Small intestine (tissue), 7 donors: ENCODE data around the gene PDGFC. TPM values are rescaled to one million over a fixed set of nuclear protein-coding genes. Genes with fewer than 3 reads are reported as not detected.
A peak's percentile ranks its signal among the peaks of the same experiment; 100 is the strongest.

ENCODE experiments used
- DNase-seq, 2 donors: peaks; one replicate each; pipeline versions ENCODE4 v3.0.0 to v3.0.0-alpha.2; 2013
- FAIRE-seq: peaks from 2 replicates; lab custom pipeline; 2012; peaks lifted over from hg19 to GRCh38; lab: Jason Lieb, UNC
- H3K27ac ChIP-seq, 3 donors: one replicate each; pipeline ENCODE4 v1.5.1; 2013; ENCODE audit warnings: low read length in 2 of 3, mild to moderate bottlenecking in 2 of 3, control low read depth in 1 of 3, inconsistent platforms in 1 of 3, low read depth in 1 of 3, moderate library complexity in 1 of 3
- H3K27me3 ChIP-seq, 3 donors: one replicate each; pipeline ENCODE4 v1.6.1; 2013; ENCODE audit warnings: low read length in 3 of 3, inconsistent platforms in 1 of 3; ENCODE audit not compliant: control insufficient read depth in 3 of 3, insufficient read depth in 3 of 3
- H3K36me3 ChIP-seq, 3 donors: one replicate each; pipeline ENCODE4 v1.6.1; 2013; ENCODE audit warnings: low read length in 3 of 3, inconsistent platforms in 1 of 3, low read depth in 1 of 3, mild to moderate bottlenecking in 1 of 3, moderate library complexity in 1 of 3; ENCODE audit not compliant: control insufficient read depth in 3 of 3, insufficient read depth in 2 of 3
- H3K4me1 ChIP-seq, 3 donors: one replicate each; pipeline ENCODE4 v1.6.1; 2013; ENCODE audit warnings: low read length in 2 of 3, inconsistent platforms in 1 of 3, low read depth in 1 of 3, mild to moderate bottlenecking in 1 of 3, moderate library complexity in 1 of 3; ENCODE audit not compliant: control insufficient read depth in 3 of 3, insufficient read depth in 2 of 3
- H3K4me3 ChIP-seq, 3 donors: one replicate each; pipeline ENCODE4 v1.5.1; 2013; ENCODE audit warnings: low read length in 3 of 3, control low read depth in 1 of 3, inconsistent platforms in 1 of 3, low read depth in 1 of 3, mild to moderate bottlenecking in 1 of 3, moderate library complexity in 1 of 3
- H3K9me3 ChIP-seq, 2 donors: one replicate each; pipeline ENCODE4 v1.6.1; 2013; ENCODE audit warnings: low read depth in 1 of 2, low read length in 1 of 2; ENCODE audit not compliant: control insufficient read depth in 2 of 2, insufficient read depth in 1 of 2
- WGBS, 3 donors: extraction: QIAGEN DNeasy Blood & Tissue Kit; methylation state at CpG; one replicate each; pipeline ENCODE4 v1.1.7; 2013; 5-methylcytosine and 5-hydroxymethylcytosine counted together
- polyA plus RNA-seq, 4 donors: library from polyadenylated mRNA; stranded (reverse) in 3 of 4; unstranded in 1 of 4; fragments of 200-250 nt in 3 of 4; fragments of 120-200 nt in 1 of 4; gene quantifications; one replicate each; pipeline versions ENCODE4 v1.2.1 to v1.2.3, GENCODE V29; 2013
- donor health status: healthy with polysubstance abuse.
- donor health status: control.
- donor health status: control.
- donor health status: Bipolar disorder and iron deficiency.
- donor health status: healthy.

The PDGFC gene
- polyA plus RNA-seq, 4 donors = 2.4 to 22.2 (median 3.2) TPM

GRCh38 chr4:156738766-156739165 lies 232.8 kb downstream of the PDGFC start:
- no peak for DNase-seq
- Histone ChIP-seq H3K27me3 (no peaks in the 10 kb centered on the region), H3K9me3 (peaks cover 0 to 2% of the 10 kb centered on the region in 2 donors), H3K4me3 (no peak overlapping the region), H3K27ac (no peak overlapping the region), H3K4me1 (no peaks in the 10 kb centered on the region), H3K36me3 (no peaks in the 10 kb centered on the region)
- WGBS, 3 donors = 82 to 91% (median 83%) methylated on average over 2 of the region's 2 CpGs
- no peak for FAIRE-seq

- no peaks in the 10 kb centered on the region for H3K4me1 ChIP-seq
- H3K36me3 ChIP-seq = no peaks in the 10 kb centered on the region
- no peak overlapping the region for H3K27ac ChIP-seq
- H3K27me3 ChIP-seq = no peaks in the 10 kb centered on the region
- DNase-seq (no peak), FAIRE-seq (no peak)
- WGBS, 3 donors = 57 to 71% (median 66%) methylated on average over 7 of the region's 7 CpGs
- no peak overlapping the region for H3K4me3 ChIP-seq
- peaks cover 0 to 13% of the 10 kb centered on the region in 2 donors for H3K9me3 ChIP-seq
Measured at GRCh38 chr4:156734965-156735895, 236.4 kb downstream of the PDGFC start.

- Histone ChIP-seq H3K27ac (no peak overlapping the region), H3K36me3 (no peaks in the 10 kb centered on the region), H3K9me3 (peaks cover 0 to 13% of the 10 kb centered on the region in 2 donors), H3K4me1 (no peaks in the 10 kb centered on the region), H3K27me3 (no peaks in the 10 kb centered on the region), H3K4me3 (no peak overlapping the region)
- FAIRE-seq = no peak
- 86 to 94% (median 92%) methylated on average over 1 of the region's 1 CpG for WGBS, 3 donors
- no peak for DNase-seq
Measured at GRCh38 chr4:156733582-156733981, 238.0 kb downstream of the PDGFC start.

GRCh38 chr4:156732634-156733033 lies 239.0 kb downstream of the PDGFC start:
- no peak for DNase-seq
- no peak for FAIRE-seq
- 89 to 92% (median 92%) methylated on average over 6 of the region's 6 CpGs for WGBS, 3 donors
- Histone ChIP-seq H3K36me3 (no peaks in the 10 kb centered on the region), H3K27me3 (no peaks in the 10 kb centered on the region), H3K4me3 (no peak overlapping the region), H3K4me1 (no peaks in the 10 kb centered on the region), H3K9me3 (peaks cover 0 to 10% of the 10 kb centered on the region in 2 donors), H3K27ac (no peak overlapping the region)

GRCh38 chr4:156729416-156729815 lies 242.2 kb downstream of the PDGFC start:
- H3K27ac ChIP-seq = no peak overlapping the region
- no peaks in the 10 kb centered on the region for H3K27me3 ChIP-seq
- H3K4me3 ChIP-seq = no peak overlapping the region
- FAIRE-seq (no peak), DNase-seq (no peak)
- H3K36me3 ChIP-seq = no peaks in the 10 kb centered on the region
- no peaks in the 10 kb centered on the region for H3K4me1 ChIP-seq
- peaks cover 0 to 14% of the 10 kb centered on the region in 2 donors for H3K9me3 ChIP-seq
- 82 to 88% (median 87%) methylated on average over 4 of the region's 4 CpGs for WGBS, 3 donors

- no peak for DNase-seq
- H3K4me1 ChIP-seq = no peaks in the 10 kb centered on the region
- H3K9me3 ChIP-seq = peaks cover 0 to 5% of the 10 kb centered on the region in 2 donors
- no peak for FAIRE-seq
- H3K4me3 ChIP-seq = no peak overlapping the region
- no peak overlapping the region for H3K27ac ChIP-seq
- H3K27me3 ChIP-seq = no peaks in the 10 kb centered on the region
- H3K36me3 ChIP-seq = no peaks in the 10 kb centered on the region
- 74 to 91% (median 88%) methylated on average over 2 of the region's 2 CpGs for WGBS, 3 donors
Measured at GRCh38 chr4:156725257-156725656, 246.3 kb downstream of the PDGFC start.

- DNase-seq = peak in 1 of 2 donors; percentile 38
- WGBS, 3 donors = 52 to 79% (median 57%) methylated on average over 11 of the region's 11 CpGs
- H3K27ac ChIP-seq = no peak overlapping the region
- no peak overlapping the region for H3K4me3 ChIP-seq
- no peaks in the 10 kb centered on the region for H3K27me3 ChIP-seq
- FAIRE-seq = no peak
- H3K4me1 ChIP-seq = no peaks in the 10 kb centered on the region
- H3K9me3 ChIP-seq = peaks cover 0 to 5% of the 10 kb centered on the region in 2 donors
- no peaks in the 10 kb centered on the region for H3K36me3 ChIP-seq
Measured at GRCh38 chr4:156723951-156724668, 247.5 kb downstream of the PDGFC start.

- H3K9me3 ChIP-seq = no peaks in the 10 kb centered on the region
- 64 to 74% (median 67%) methylated on average over 8 of the region's 8 CpGs for WGBS, 3 donors
- no peaks in the 10 kb centered on the region for H3K27me3 ChIP-seq
- no peak for FAIRE-seq
- no peak overlapping the region for H3K4me3 ChIP-seq
- H3K27ac ChIP-seq = no peak overlapping the region
- no peaks in the 10 kb centered on the region for H3K4me1 ChIP-seq
- no peak for DNase-seq
- no peaks in the 10 kb centered on the region for H3K36me3 ChIP-seq
Measured at GRCh38 chr4:156718226-156718625, 253.4 kb downstream of the PDGFC start.
